ENCODE results near the gene RPTOR.

DNA sequence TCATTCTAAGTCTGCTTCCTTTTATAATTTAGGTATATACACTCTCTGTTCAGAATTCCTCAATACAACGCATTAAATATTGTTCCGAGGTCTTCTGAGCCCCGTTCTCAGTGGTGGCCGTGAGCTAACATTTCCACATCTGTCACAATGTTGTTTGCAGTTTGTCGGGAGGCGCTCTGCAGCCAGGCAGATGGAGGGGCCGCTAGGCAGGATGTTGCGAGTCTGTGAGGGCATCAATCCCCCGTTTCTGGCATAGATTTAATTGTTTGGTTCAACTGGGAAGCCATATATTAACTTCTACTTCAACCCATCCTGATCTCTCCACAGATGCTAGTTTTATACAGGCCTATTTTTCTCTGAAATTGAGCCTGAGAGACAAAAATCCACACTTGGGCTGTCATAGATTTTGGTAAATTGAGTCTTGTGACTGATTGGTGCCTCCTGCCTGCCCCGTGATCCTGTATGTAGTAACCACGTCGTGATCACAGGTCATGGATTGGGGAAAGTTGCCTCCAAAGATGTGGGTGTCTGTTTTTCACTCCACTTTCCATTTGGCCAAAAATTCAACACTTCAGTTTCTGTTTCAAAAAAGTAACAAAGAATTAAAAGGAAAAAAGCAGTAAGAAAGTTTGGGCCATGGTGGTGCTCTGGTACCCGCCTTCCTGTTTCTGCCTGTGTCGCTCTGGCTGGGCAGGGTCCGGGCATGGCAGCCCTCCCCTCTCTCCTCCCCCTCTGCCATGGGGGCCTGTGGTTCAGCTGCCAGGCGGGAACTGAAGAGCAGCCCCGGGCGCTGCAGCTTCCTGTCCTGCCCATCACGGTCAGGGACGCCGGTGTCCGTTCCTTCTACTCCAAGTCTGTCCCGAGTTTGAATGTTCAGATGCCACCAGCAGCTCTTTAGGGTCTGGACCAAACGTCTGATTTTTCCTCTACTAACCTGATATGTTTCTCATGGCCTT lies 41.5 kb downstream of the RPTOR start:
- no peak for TF ChIP-seq POLR2A (IDR thresholded peaks at IDR 0.05; ENCODE audit: low read depth, low read length)
- no peak for TF ChIP-seq TAF1 (IDR thresholded peaks at IDR 0.05; ENCODE audit: low read depth, low read length)
- TF ChIP-seq POLR2AphosphoS5 (IDR thresholded peaks at IDR 0.05; ENCODE audit: low read depth, low read length), result no peak
- TF ChIP-seq SPI1 (IDR thresholded peaks at IDR 0.05; ENCODE audit: low read depth, low read length), result no peak

Measured in GM12891 (cell line).